HCT116 (cell line): ENCODE results near the gene SORL1. TPM values are rescaled to one million over a fixed set of nuclear protein-coding genes. Genes with fewer than 3 reads are reported as not detected.

Source experiments
- ATAC-seq: fragments of 200-7000 bp; cut with Tn5 transposase; 2 replicates; pipeline ENCODE4 v1.9.1; 2020; ENCODE audit warnings: mild to moderate bottlenecking, moderate library complexity
- BruUV-seq: library from RNA; stranded (reverse); fragments of 400-500 nt; replicated peaks from 2 replicates; lab custom pipeline; 2021; lab: Mats Ljungman, UMichigan
- CTCF ChIA-PET: fragments of 300-600 bp; sonication (Branson Sonifier 250); formaldehyde crosslinking; loops from one replicate; lab custom pipeline; 2021; ENCODE audit warnings: antibody characterized with exemption; lab: Charles Lee
- POLR2A ChIA-PET: fragments of 300-600, 350-600 bp; sonication (Branson Sonifier 250); formaldehyde crosslinking; loops from one replicate; lab custom pipeline; 2021; ENCODE audit warnings: antibody characterized with exemption; lab: Charles Lee
- RAD21 ChIA-PET, 2 experiments: fragments of 300-600 bp; sonication (Branson Sonifier 250); formaldehyde crosslinking; loops; one replicate each; lab custom pipeline; 2023; ENCODE audit warnings: low total read pairs in 2 of 2; ENCODE audit not compliant: uncharacterized antibody in 2 of 2, unreplicated experiment in 2 of 2, low non-redundant PET in 1 of 2; lab: Charles Lee
- DNase-seq: peaks from one replicate; pipeline ENCODE4 v3.0.0-alpha.2; 2010; ENCODE audit warnings: low read depth, low spot score
- H2AFZ ChIP-seq: fragments of 200-600 bp; shearing (Covaris generic), sonication (generic); 2 replicates; pipeline ENCODE4 v1.6.1; 2017; ENCODE audit warnings: low read depth, mixed run types, mixed read lengths, antibody characterized with exemption, low read length; ENCODE audit not compliant: poor library complexity, severe bottlenecking
- H3K27ac ChIP-seq: 2 replicates; pipeline ENCODE4 v1.5.1; 2012; ENCODE audit warnings: low read depth, low read length
- H3K27me3 ChIP-seq: fragments of 200-600 bp; sonication (generic); 2 replicates; pipeline ENCODE4 v1.6.1; 2016; ENCODE audit warnings: mixed run types, low read length, mixed read lengths; ENCODE audit not compliant: insufficient read depth
- H3K36me3 ChIP-seq, 2 experiments: fragments of 200-500 bp in 1 of 2; fragments of 200-600 bp in 1 of 2; sonication (Bioruptor generic) in 1 of 2; sonication (generic) in 1 of 2; 2 replicates each; pipeline versions ENCODE4 v1.5.1 to v1.6.1; 2014 to 2016; ENCODE audit warnings: low read length in 2 of 2, inconsistent platforms in 1 of 2, mixed read lengths in 1 of 2, mixed run types in 1 of 2; ENCODE audit not compliant: insufficient read depth in 2 of 2, control insufficient read depth in 1 of 2
- H3K4me1 ChIP-seq, 2 experiments: fragments of 200-600 bp in 1 of 2; sonication (generic) in 1 of 2; 2 replicates each; pipeline versions ENCODE4 v1.5.1 to v1.6.1; 2012 to 2017; ENCODE audit warnings: low read length in 2 of 2, inconsistent platforms in 1 of 2, mild to moderate bottlenecking in 1 of 2, mixed read lengths in 1 of 2, mixed run types in 1 of 2, moderate library complexity in 1 of 2; ENCODE audit not compliant: insufficient read depth in 2 of 2, control insufficient read depth in 1 of 2
- H3K4me2 ChIP-seq: fragments of 200-600 bp; sonication (generic); 2 replicates; pipeline ENCODE4 v1.6.1; 2017; ENCODE audit warnings: mixed run types, low read length, mixed read lengths
- H3K4me3 ChIP-seq, 2 experiments: fragments of 200-600 bp in 1 of 2; sonication (generic) in 1 of 2; replicated peaks in 1 of 2; 2 replicates each; pipeline ENCODE4 v1.5.1; 2011 to 2016; ENCODE audit warnings: low read length in 2 of 2, control low read depth in 1 of 2, low read depth in 1 of 2, mild to moderate bottlenecking in 1 of 2, mixed read lengths in 1 of 2, mixed run types in 1 of 2
- H3K79me2 ChIP-seq: fragments of 200-600 bp; sonication (generic); 2 replicates; pipeline ENCODE4 v1.6.1; 2017; ENCODE audit warnings: mild to moderate bottlenecking, mixed run types, low read length, moderate library complexity, mixed read lengths; ENCODE audit not compliant: insufficient read depth
- H3K9ac ChIP-seq: fragments of 200-600 bp; sonication (generic); 2 replicates; pipeline ENCODE4 v1.6.1; 2016; ENCODE audit warnings: low read length, mixed read lengths
- H3K9me2 ChIP-seq: fragments of 200-600 bp; sonication (generic), shearing (Covaris generic); 2 replicates; pipeline ENCODE4 v1.6.1; 2017; ENCODE audit warnings: mixed run types, mild to moderate bottlenecking, moderate library complexity; ENCODE audit not compliant: insufficient read depth
- H3K9me3 ChIP-seq, 2 experiments: fragments of 200-500 bp in 1 of 2; fragments of 200-600 bp in 1 of 2; sonication (Bioruptor generic) in 1 of 2; sonication (generic) in 1 of 2; 2 replicates each; pipeline ENCODE4 v1.6.1; 2014 to 2017; ENCODE audit warnings: low read length in 2 of 2, mixed read lengths in 2 of 2, inconsistent platforms in 1 of 2, low read depth in 1 of 2, mild to moderate bottlenecking in 1 of 2, mixed run types in 1 of 2, moderate library complexity in 1 of 2; ENCODE audit not compliant: control insufficient read depth in 1 of 2, insufficient read depth in 1 of 2
- H4K20me1 ChIP-seq: fragments of 200-600 bp; sonication (generic), shearing (Covaris generic); 2 replicates; pipeline ENCODE4 v1.6.1; 2017; ENCODE audit warnings: mixed run types, mild to moderate bottlenecking, moderate library complexity; ENCODE audit not compliant: insufficient read depth
- CBX3 ChIP-seq: IDR thresholded peaks from 2 replicates; pipeline ENCODE4 v1.6.1; 2012; ENCODE audit warnings: low read depth
- CEBPB ChIP-seq: IDR thresholded peaks from 2 replicates; pipeline ENCODE4 v1.6.1; 2012; ENCODE audit warnings: low read depth
- CTCF ChIP-seq, 3 experiments: fragments of 200-600 bp in 1 of 3; sonication (generic) in 1 of 3; IDR thresholded peaks in 2 of 3; conservative IDR thresholded peaks in 1 of 3; 2 replicates each; pipeline ENCODE4 v1.5.1; 2012 to 2017; ENCODE audit warnings: low read depth in 2 of 3, low read length in 2 of 3, antibody characterized with exemption in 1 of 3, borderline replicate concordance in 1 of 3, control low read depth in 1 of 3, mild to moderate bottlenecking in 1 of 3, mixed read lengths in 1 of 3, mixed run types in 1 of 3, moderate library complexity in 1 of 3; ENCODE audit not compliant: insufficient read depth in 1 of 3
- EGR1 ChIP-seq: IDR thresholded peaks from 2 replicates; pipeline ENCODE4 v1.6.1; 2012; ENCODE audit warnings: low read depth
- EZH2 ChIP-seq: fragments of 200-600 bp; sonication (generic); IDR thresholded peaks from 2 replicates; pipeline ENCODE4 v1.6.1; 2017; ENCODE audit warnings: antibody characterized with exemption, mixed run types
- EZH2phosphoT487 ChIP-seq: fragments of 200-600 bp; IDR thresholded peaks from 2 replicates; pipeline ENCODE4 v1.6.1; 2018; ENCODE audit warnings: antibody characterized with exemption, borderline replicate concordance
- FOSL1 ChIP-seq: IDR thresholded peaks from 2 replicates; pipeline ENCODE4 v1.6.1; 2012; ENCODE audit warnings: low read depth
- POLR2A ChIP-seq: IDR thresholded peaks from 2 replicates; pipeline ENCODE4 v1.7.0; 2011; ENCODE audit warnings: borderline replicate concordance; ENCODE audit not compliant: insufficient read depth, insufficient read length; ENCODE audit errors: extremely low read depth
- POLR2AphosphoS5 ChIP-seq: IDR thresholded peaks from 2 replicates; pipeline ENCODE4 v1.6.1; 2011; ENCODE audit warnings: mild to moderate bottlenecking, low read depth, low read length, moderate library complexity
- RAD21 ChIP-seq: IDR thresholded peaks from 2 replicates; pipeline ENCODE4 v1.6.1; 2012; ENCODE audit warnings: low read depth, mild to moderate bottlenecking
- SP1 ChIP-seq: IDR thresholded peaks from 2 replicates; pipeline ENCODE4 v1.6.1; 2012; ENCODE audit warnings: low read depth
- YY1 ChIP-seq: IDR thresholded peaks from 2 replicates; pipeline ENCODE4 v1.6.1; 2011; ENCODE audit warnings: low read length, low read depth, moderate library complexity, mild to moderate bottlenecking; ENCODE audit not compliant: insufficient replicate concordance; ENCODE audit errors: extremely low read depth
- ZBTB33 ChIP-seq: IDR thresholded peaks from 2 replicates; pipeline ENCODE4 v1.6.1; 2011; ENCODE audit warnings: mild to moderate bottlenecking, low read length, moderate library complexity; ENCODE audit not compliant: insufficient replicate concordance; ENCODE audit errors: extremely low read depth
- ZFX ChIP-seq: fragments of 450-650 bp; IDR thresholded peaks from 2 replicates; pipeline ENCODE4 v1.6.1; 2017
- ZNF274 ChIP-seq: fragments of 200-500 bp; sonication (Bioruptor generic); IDR thresholded peaks from 2 replicates; pipeline ENCODE4 v1.6.1; 2014; ENCODE audit warnings: mild to moderate bottlenecking, low read depth, low read length, inconsistent platforms
- intact Hi-C: fragments of 100-400 bp; cut with micrococcal nuclease; formaldehyde crosslinking; loops from 2 replicates; pipeline ENCODE4 v1.10.0; 2022
- total RNA-seq: library from RNA; stranded (reverse); gene quantifications from one replicate; pipeline ENCODE4 v1.2.1, GENCODE V29; 2021; ENCODE audit not compliant: unreplicated experiment
- TF ChIP-seq, protein P1 (sequence below): IDR thresholded peaks from 2 replicates; pipeline ENCODE4 v1.6.1; 2012
- TF ChIP-seq, protein P2 (sequence below): IDR thresholded peaks from 2 replicates; pipeline ENCODE4 v1.6.1; 2012

SORL1 gene
- total RNA-seq, 1 experiment from 2014 or later: 17.4 TPM

GRCh38 chr11:121636081-121636799, 184.1 kb downstream of the SORL1 start (continued):
- no peak for TF ChIP-seq CTCF (IDR thresholded peaks at IDR 0.05 in 2 of 3, conservative IDR thresholded peaks at IDR 0.05 in 1 of 3; ENCODE audit: borderline replicate concordance in 1 of 3, insufficient read depth in 1 of 3, low read depth in 2 of 3, low read length in 2 of 3)
- no peak for TF ChIP-seq EZH2phosphoT487
- no peak for TF ChIP-seq ZFX
- TF ChIP-seq SP1: no peak
- TF ChIP-seq, protein P1, sequence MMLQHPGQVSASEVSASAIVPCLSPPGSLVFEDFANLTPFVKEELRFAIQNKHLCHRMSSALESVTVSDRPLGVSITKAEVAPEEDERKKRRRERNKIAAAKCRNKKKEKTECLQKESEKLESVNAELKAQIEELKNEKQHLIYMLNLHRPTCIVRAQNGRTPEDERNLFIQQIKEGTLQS: no peak
- no peak for TF ChIP-seq POLR2AphosphoS5
- TF ChIP-seq POLR2A: no peak
- TF ChIP-seq CBX3: no peak
- no peak for TF ChIP-seq CEBPB
- no peak for TF ChIP-seq YY1
- no peak for TF ChIP-seq EZH2
- TF ChIP-seq, protein P2, sequence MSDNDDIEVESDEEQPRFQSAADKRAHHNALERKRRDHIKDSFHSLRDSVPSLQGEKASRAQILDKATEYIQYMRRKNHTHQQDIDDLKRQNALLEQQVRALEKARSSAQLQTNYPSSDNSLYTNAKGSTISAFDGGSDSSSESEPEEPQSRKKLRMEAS: no peak
- TF ChIP-seq, all 23 proteins: peak for 0

DNA sequence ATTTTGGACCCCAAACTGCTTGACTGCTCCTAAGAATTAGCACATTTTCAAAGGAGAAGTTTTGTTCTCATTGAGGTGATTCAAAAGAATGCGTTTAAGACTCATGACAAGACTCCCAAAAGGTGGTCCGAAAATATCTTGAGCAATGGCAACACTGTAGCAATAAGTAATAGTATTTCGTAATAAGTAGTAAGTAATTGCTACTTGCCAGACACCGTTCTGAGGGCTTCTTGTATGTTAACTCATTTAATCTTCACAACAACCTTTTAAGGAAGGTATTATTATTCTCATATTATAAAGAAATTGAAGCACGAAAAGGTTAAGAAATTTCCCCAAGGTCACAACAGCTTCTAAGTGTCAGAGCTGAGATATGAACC, 184.7 kb downstream of the SORL1 start:
- Histone ChIP-seq H3K36me3 (no peaks in the 10 kb centered on the region), H3K4me2 (no peak overlapping the region), H3K27ac (no peak overlapping the region), H3K9me3 (no peaks in the 10 kb centered on the region), H3K9ac (no peak overlapping the region), H4K20me1 (no peaks in the 10 kb centered on the region), H3K27me3 (no peaks in the 10 kb centered on the region), H2AFZ (no peak overlapping the region), H3K4me3 (no peak overlapping the region), H3K9me2 (no peaks in the 10 kb centered on the region), H3K79me2 (no peaks in the 10 kb centered on the region), H3K4me1 (peaks cover 0 to 9% of the 10 kb centered on the region in 2 experiments; a peak in 2 of 4 replicates)
- no peak for DNase-seq
- ChIA-PET POLR2A (no interaction called here), RAD21 (no interaction called here), CTCF (no interaction called here)
- intact Hi-C loops: no loop called here
- BruUV-seq: no TSS peak
- ATAC-seq: no peak
- TF ChIP-seq ZBTB33 (no peak), POLR2A (no peak), ZFX (no peak), RAD21 (no peak), ZNF274 (no peak), CEBPB (no peak), CBX3 (no peak), YY1 (no peak), EGR1 (no peak), FOSL1 (no peak)
- TF ChIP-seq, protein P1: no peak
